ENCODE results near the gene B4GALNT2.
"Not testable (repeated sequence)": the region's sequence is repeated elsewhere in the genome, so short reads cannot be mapped to it uniquely, and the experiment has no call there.

GRCh38 chr17:49145654-49146053, 13.1 kb downstream of the B4GALNT2 start:
- not testable (repeated sequence) for TF ChIP-seq POLR2A (IDR thresholded peaks at IDR 0.05)
- TF ChIP-seq, protein P1, sequence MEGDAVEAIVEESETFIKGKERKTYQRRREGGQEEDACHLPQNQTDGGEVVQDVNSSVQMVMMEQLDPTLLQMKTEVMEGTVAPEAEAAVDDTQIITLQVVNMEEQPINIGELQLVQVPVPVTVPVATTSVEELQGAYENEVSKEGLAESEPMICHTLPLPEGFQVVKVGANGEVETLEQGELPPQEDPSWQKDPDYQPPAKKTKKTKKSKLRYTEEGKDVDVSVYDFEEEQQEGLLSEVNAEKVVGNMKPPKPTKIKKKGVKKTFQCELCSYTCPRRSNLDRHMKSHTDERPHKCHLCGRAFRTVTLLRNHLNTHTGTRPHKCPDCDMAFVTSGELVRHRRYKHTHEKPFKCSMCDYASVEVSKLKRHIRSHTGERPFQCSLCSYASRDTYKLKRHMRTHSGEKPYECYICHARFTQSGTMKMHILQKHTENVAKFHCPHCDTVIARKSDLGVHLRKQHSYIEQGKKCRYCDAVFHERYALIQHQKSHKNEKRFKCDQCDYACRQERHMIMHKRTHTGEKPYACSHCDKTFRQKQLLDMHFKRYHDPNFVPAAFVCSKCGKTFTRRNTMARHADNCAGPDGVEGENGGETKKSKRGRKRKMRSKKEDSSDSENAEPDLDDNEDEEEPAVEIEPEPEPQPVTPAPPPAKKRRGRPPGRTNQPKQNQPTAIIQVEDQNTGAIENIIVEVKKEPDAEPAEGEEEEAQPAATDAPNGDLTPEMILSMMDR (IDR thresholded peaks at IDR 0.05) = not testable (repeated sequence)
